BE2C (cell line): Measurements from ENCODE around the gene SIPA1L2.
A peak's percentile ranks its signal among the peaks of the same experiment; 100 is the strongest.

Source experiments
- DNase-seq: peaks from one replicate; pipeline ENCODE4 v3.0.0-alpha.2; 2020
- H3K27me3 ChIP-seq: fragments of 250-450 bp; sonication (Bioruptor Pico); 2 replicates; pipeline ENCODE4 v1.5.1; 2020; ENCODE audit warnings: mild to moderate bottlenecking
- H3K36me3 ChIP-seq: fragments of 250-450 bp; sonication (Bioruptor Pico); 2 replicates; pipeline ENCODE4 v1.5.1; 2020; ENCODE audit warnings: mild to moderate bottlenecking
- H3K4me1 ChIP-seq: fragments of 250-450 bp; sonication (Bioruptor Pico); 2 replicates; pipeline ENCODE4 v1.5.1; 2020
- H3K4me3 ChIP-seq: 2 replicates; pipeline ENCODE4 v1.5.1; 2011; ENCODE audit warnings: low read depth, low read length
- H3K9me3 ChIP-seq: fragments of 250-450 bp; sonication (Bioruptor Pico); 2 replicates; pipeline ENCODE4 v1.5.1; 2020
- CTCF ChIP-seq: IDR thresholded peaks from 2 replicates; pipeline ENCODE4 v1.5.1; 2012; ENCODE audit warnings: mild to moderate bottlenecking, low read depth, low read length

The SIPA1L2 gene

GRCh38 chr1:232624546-232625281, 5.2 kb downstream of the SIPA1L2 start:
- no peaks in the 10 kb centered on the region for H3K36me3 ChIP-seq
- no peaks in the 10 kb centered on the region for H3K27me3 ChIP-seq
- no peak for TF ChIP-seq CTCF
- peaks cover 14% of the 10 kb centered on the region for H3K4me1 ChIP-seq
- no peak for DNase-seq
- no peak overlapping the region for H3K4me3 ChIP-seq
- H3K9me3 ChIP-seq: no peaks in the 10 kb centered on the region

- DNase-seq: no peak
- H3K9me3 ChIP-seq: no peaks in the 10 kb centered on the region
- no peak for TF ChIP-seq CTCF
- no peaks in the 10 kb centered on the region for H3K27me3 ChIP-seq
- peaks cover 13% of the 10 kb centered on the region for H3K4me1 ChIP-seq
- no peak overlapping the region for H3K4me3 ChIP-seq
- H3K36me3 ChIP-seq: no peaks in the 10 kb centered on the region
Measured at GRCh38 chr1:232622981-232623380, 7.0 kb downstream of the SIPA1L2 start.

- TF ChIP-seq CTCF: no peak
- no peaks in the 10 kb centered on the region for H3K9me3 ChIP-seq
- DNase-seq: no peak
- no peak overlapping the region for H3K4me3 ChIP-seq
- H3K36me3 ChIP-seq: no peaks in the 10 kb centered on the region
- peaks cover 13% of the 10 kb centered on the region for H3K4me1 ChIP-seq
- H3K27me3 ChIP-seq: no peaks in the 10 kb centered on the region
Measured at GRCh38 chr1:232622378-232622777, 7.6 kb downstream of the SIPA1L2 start.

GRCh38 chr1:232621050-232621449, 8.9 kb downstream of the SIPA1L2 start:
- Histone ChIP-seq H3K4me3 (no peak overlapping the region), H3K36me3 (no peaks in the 10 kb centered on the region), H3K27me3 (no peaks in the 10 kb centered on the region), H3K9me3 (no peaks in the 10 kb centered on the region), H3K4me1 (peaks cover 13% of the 10 kb centered on the region)
- no peak for TF ChIP-seq CTCF
- DNase-seq: no peak

GRCh38 chr1:232620356-232620969, 9.5 kb downstream of the SIPA1L2 start:
- no peaks in the 10 kb centered on the region for H3K9me3 ChIP-seq
- H3K27me3 ChIP-seq: no peaks in the 10 kb centered on the region
- peaks cover 13% of the 10 kb centered on the region for H3K4me1 ChIP-seq
- TF ChIP-seq CTCF: no peak
- DNase-seq: peak; percentile 74
- no peaks in the 10 kb centered on the region for H3K36me3 ChIP-seq
- H3K4me3 ChIP-seq: peak overlapping the region; percentile 25

- no peak overlapping the region for H3K4me3 ChIP-seq
- TF ChIP-seq CTCF: no peak
- H3K36me3 ChIP-seq: no peaks in the 10 kb centered on the region
- no peak for DNase-seq
- H3K9me3 ChIP-seq: no peaks in the 10 kb centered on the region
- no peaks in the 10 kb centered on the region for H3K27me3 ChIP-seq
- H3K4me1 ChIP-seq: peaks cover 21% of the 10 kb centered on the region
Measured at GRCh38 chr1:232617237-232617636, 12.7 kb downstream of the SIPA1L2 start.
